Activated CD8-positive, alpha-beta T cell treated with anti-CD3 and anti-CD28 coated beads, Interleukin-2, amount 10 ng/mL, durations not matched to agents 7 days and 5 days (primary cell): Measurements from ENCODE around the gene COPE. TPM values are rescaled to one million over a fixed set of nuclear protein-coding genes. Genes with fewer than 3 reads are reported as not detected.

Experiments
- ATAC-seq: fragments of 150-1000 bp; cut with Tn5 transposase; one replicate; pipeline ENCODE4 v1.10.0; 2021; ENCODE audit warnings: moderate library complexity
- CTCF ChIA-PET: fragments of 350-600 bp; sonication (Branson Sonifier 250); formaldehyde crosslinking; loops from one replicate; lab custom pipeline; 2021; ENCODE audit warnings: antibody characterized with exemption; lab: Charles Lee
- POLR2A ChIA-PET: fragments of 350-600 bp; sonication (Branson Sonifier 250); formaldehyde crosslinking; loops from one replicate; lab custom pipeline; 2021; ENCODE audit warnings: antibody characterized with exemption; lab: Charles Lee
- DNase-seq: peaks from one replicate; pipeline ENCODE4 v3.0.0-alpha.2; 2020
- H3K27ac Mint-ChIP-seq: one replicate; pipeline ENCODE4 v1.8.0; 2021; ENCODE audit warnings: mild to moderate bottlenecking, mixed read lengths
- H3K27me3 Mint-ChIP-seq: one replicate; pipeline ENCODE4 v1.8.0; 2021; ENCODE audit warnings: low read depth, mixed read lengths
- H3K36me3 Mint-ChIP-seq: one replicate; pipeline ENCODE4 v1.8.0; 2021; ENCODE audit warnings: low read depth, mixed read lengths
- H3K4me1 Mint-ChIP-seq: one replicate; pipeline ENCODE4 v1.8.0; 2021; ENCODE audit warnings: low read depth, mixed read lengths
- H3K4me3 Mint-ChIP-seq: one replicate; pipeline ENCODE4 v1.8.0; 2021; ENCODE audit warnings: mild to moderate bottlenecking, mixed read lengths
- H3K9me3 Mint-ChIP-seq: one replicate; pipeline ENCODE4 v1.8.0; 2022; ENCODE audit warnings: mixed read lengths; ENCODE audit not compliant: insufficient read depth
- total RNA-seq, 2 experiments: library from RNA; stranded (reverse); gene quantifications; one replicate each; pipeline ENCODE4 v1.2.3, GENCODE V29; 2021

COPE gene
- total RNA-seq, 2 experiments from 2014 or later = 248 to 264 TPM

DNA sequence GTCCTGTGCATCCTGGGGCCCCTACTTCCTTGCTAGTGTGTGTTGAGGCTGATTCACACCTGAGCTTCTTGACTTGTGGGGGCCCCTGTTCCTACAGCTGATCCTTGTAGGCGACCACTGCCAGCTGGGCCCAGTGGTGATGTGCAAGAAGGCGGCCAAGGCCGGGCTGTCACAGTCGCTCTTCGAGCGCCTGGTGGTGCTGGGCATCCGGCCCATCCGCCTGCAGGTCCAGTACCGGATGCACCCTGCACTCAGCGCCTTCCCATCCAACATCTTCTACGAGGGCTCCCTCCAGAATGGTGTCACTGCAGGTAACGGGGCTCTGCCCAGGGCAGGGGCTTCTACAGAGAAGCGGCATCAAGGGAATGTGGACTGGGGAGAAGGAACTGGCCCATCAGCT is 62.0 kb downstream of the COPE start:
- Mint-ChIP-seq H3K27me3 (no peaks in the 10 kb centered on the region), H3K4me3 (no peak overlapping the region), H3K27ac (no peak overlapping the region), H3K4me1 (no peaks in the 10 kb centered on the region), H3K36me3 (peaks cover 68% of the 10 kb centered on the region), H3K9me3 (no peaks in the 10 kb centered on the region)
- no peak for ATAC-seq
- CTCF ChIA-PET = interaction anchor here (3.3 kb wide), 1 partner anchor 10 kb away, joined by 13 read pairs; no protein-coding TSS in a partner anchor
- POLR2A ChIA-PET = no interaction called here
- no peak for DNase-seq

DNA sequence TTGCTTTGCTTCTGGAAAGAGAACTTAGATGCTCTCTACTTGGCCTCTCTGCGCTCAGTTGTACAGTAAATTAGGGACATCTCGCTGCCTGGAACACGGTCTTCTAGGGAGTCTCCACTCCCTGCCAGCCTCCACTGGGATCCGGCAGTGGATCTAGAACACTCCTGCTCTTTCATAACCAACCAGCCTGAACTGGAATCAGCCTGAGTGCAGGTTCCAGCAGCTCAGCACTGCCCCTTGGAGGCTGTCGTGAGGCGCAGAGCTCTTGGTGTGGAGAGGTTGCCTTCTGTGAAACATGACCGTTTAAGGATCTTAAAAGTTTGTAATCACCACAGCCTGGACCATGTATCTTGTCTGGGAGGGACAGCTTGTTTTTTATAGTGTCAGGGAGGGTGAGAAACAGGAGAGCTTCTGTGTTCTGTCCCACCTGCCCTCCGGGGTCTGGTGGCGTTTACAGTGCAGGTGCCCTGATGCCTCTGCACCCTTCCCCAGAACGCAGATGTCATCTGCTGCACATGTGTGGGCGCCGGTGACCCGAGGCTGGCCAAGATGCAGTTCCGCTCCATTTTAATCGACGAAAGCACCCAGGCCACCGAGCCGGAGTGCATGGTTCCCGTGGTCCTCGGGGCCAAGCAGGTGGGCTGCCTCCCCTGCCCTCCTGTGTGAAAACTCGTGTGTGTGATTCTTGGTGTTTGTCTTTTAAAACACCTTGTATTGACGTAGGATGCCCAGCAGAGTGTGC is 62.6 kb downstream of the COPE start:
- Mint-ChIP-seq H3K4me1 (no peaks in the 10 kb centered on the region), H3K27me3 (no peaks in the 10 kb centered on the region), H3K36me3 (peaks cover 64% of the 10 kb centered on the region), H3K27ac (no peak overlapping the region), H3K4me3 (no peak overlapping the region), H3K9me3 (no peaks in the 10 kb centered on the region)
- POLR2A ChIA-PET = interaction anchor here (0.9 kb wide), 1 partner anchor 25 kb away, joined by 3 read pairs; the partner anchor contains the start of gene UPF1
- ATAC-seq = no peak
- CTCF ChIA-PET = interaction anchor here (0.7 to 1.4 kb wide), 2 partner anchors 9 to 406 kb away, joined by 3 read pairs; no protein-coding TSS in a partner anchor
- DNase-seq = no peak

DNA sequence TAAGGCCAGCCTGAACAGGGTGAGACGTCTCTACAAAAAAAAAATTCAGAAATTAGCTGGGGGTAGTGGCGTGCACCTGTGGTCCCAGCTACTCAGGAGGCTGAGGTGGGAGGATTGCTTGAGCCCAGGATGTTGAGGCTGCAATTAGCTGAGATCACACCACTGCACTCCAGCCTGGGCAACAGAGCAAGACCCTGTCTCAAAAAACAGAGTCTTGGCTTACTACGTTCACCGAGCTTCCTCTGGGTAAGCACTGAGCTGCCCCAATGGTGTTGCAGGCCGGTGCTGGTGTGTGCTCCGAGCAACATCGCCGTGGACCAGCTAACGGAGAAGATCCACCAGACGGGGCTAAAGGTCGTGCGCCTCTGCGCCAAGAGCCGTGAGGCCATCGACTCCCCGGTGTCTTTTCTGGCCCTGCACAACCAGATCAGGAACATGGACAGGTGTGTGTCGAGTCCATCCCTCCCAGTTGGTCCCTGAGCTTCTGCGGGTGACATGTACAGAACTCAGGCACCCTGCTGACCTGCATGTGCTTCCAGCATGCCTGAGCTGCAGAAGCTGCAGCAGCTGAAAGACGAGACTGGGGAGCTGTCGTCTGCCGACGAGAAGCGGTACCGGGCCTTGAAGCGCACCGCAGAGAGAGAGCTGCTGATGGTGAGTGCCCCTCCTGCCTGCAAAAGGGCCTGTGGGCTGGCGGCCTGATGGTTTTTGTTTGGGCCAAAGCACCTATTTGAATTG is 63.4 kb downstream of the COPE start:
- H3K36me3 Mint-ChIP-seq = peaks cover 62% of the 10 kb centered on the region
- ATAC-seq = no peak
- no peaks in the 10 kb centered on the region for H3K9me3 Mint-ChIP-seq
- no peaks in the 10 kb centered on the region for H3K27me3 Mint-ChIP-seq
- DNase-seq = no peak
- H3K4me3 Mint-ChIP-seq = no peak overlapping the region
- ChIA-PET POLR2A (interaction anchor here (0.9 kb wide), 1 partner anchor 24 kb away, joined by 3 read pairs; the partner anchor contains the start of gene UPF1), CTCF (interaction anchor here (0.5 to 1.4 kb wide), 5 partner anchors 8 to 405 kb away, joined by 3 read pairs; no protein-coding TSS in a partner anchor)
- peaks cover 1% of the 10 kb centered on the region for H3K4me1 Mint-ChIP-seq
- H3K27ac Mint-ChIP-seq = no peak overlapping the region

DNA sequence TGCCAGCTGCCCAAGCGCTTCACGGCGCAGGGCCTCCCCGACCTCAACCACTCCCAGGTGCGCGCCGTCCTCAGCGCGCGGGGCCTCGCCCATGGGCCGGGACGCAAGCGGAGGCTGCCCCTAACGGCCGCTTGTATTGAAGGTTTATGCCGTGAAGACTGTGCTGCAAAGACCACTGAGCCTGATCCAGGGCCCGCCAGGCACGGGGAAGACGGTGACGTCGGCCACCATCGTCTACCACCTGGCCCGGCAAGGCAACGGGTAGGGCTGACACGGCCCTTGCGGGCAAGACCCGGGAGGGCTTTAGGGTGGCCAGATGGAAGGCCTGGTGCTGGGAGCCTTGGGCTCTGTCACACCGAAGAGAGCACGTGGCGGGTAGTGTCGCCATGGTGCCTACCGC is 64.2 kb downstream of the COPE start:
- H3K4me3 Mint-ChIP-seq = no peak overlapping the region
- ChIA-PET CTCF (interaction anchor here (0.6 to 1.2 kb wide), 3 partner anchors 7 to 19 kb away, joined by 3 read pairs; no protein-coding TSS in a partner anchor), POLR2A (no interaction called here)
- H3K4me1 Mint-ChIP-seq = peaks cover 5% of the 10 kb centered on the region
- H3K36me3 Mint-ChIP-seq = peaks cover 64% of the 10 kb centered on the region
- ATAC-seq (no peak), DNase-seq (no peak)
- no peaks in the 10 kb centered on the region for H3K27me3 Mint-ChIP-seq
- H3K9me3 Mint-ChIP-seq = no peaks in the 10 kb centered on the region
- H3K27ac Mint-ChIP-seq = no peak overlapping the region

DNA sequence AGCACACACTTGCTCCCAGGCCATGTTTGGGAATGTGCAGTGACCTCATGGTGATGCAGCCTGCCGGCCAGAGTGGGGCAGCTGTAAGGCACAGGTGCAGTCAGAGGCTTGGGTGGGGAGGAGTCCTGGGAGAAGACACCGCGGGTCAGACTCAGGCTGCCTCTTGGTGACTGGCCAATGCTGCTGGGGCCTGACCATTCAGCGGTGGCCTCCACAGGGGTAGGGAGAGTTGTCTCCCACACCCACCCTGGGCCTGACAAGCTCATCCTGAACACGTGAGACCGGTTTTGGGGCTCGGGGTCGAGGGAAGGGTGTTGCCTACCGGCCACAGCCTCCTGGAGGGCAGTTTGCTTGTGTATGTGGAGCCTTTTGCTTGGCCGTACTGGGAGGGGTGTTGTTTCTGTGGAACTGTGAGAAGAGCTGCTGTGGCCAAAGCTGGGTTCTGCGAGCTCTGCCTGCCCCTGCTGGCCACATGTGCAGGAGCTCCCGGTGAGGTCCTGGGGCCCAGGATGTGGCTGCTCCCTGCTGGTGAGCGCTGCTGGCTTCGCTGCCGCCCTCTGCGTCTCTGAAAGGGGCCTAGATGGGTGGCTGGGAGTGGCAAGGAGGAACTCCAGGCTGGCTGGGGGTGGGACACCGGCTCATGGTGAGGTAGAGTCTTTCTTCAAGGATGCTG is 65.3 kb downstream of the COPE start:
- no peaks in the 10 kb centered on the region for H3K27me3 Mint-ChIP-seq
- H3K4me1 Mint-ChIP-seq = peaks cover 15% of the 10 kb centered on the region
- ChIA-PET POLR2A (no interaction called here), CTCF (no interaction called here)
- peaks cover 66% of the 10 kb centered on the region for H3K36me3 Mint-ChIP-seq
- H3K4me3 Mint-ChIP-seq = no peak overlapping the region
- no peak overlapping the region for H3K27ac Mint-ChIP-seq
- no peaks in the 10 kb centered on the region for H3K9me3 Mint-ChIP-seq
- no peak for DNase-seq
- ATAC-seq = no peak

DNA sequence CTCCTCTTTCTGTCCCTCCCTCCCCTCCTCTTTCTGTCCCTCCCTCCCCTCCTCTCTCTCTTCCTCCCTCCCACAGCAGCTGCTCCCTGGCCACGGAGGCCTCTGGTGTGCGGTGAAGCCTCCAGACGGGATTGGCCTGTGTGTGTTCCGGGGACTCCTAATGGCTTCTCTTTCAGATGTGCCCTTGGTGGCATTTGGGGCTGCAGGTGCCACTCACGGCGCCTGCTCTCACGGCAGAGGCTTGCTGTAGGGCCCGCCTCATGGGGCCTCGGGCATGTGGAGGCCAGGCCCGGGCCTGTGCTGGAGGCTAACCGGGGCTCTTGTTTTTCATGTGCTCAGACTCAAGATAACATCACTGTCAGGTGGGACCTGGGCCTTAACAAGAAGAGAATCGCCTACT is 66.5 kb downstream of the COPE start:
- no peak for DNase-seq
- H3K9me3 Mint-ChIP-seq = no peaks in the 10 kb centered on the region
- H3K27me3 Mint-ChIP-seq = no peaks in the 10 kb centered on the region
- H3K27ac Mint-ChIP-seq = no peak overlapping the region
- no peak overlapping the region for H3K4me3 Mint-ChIP-seq
- ChIA-PET CTCF (no interaction called here), POLR2A (no interaction called here)
- peaks cover 23% of the 10 kb centered on the region for H3K4me1 Mint-ChIP-seq
- peaks cover 68% of the 10 kb centered on the region for H3K36me3 Mint-ChIP-seq
- ATAC-seq = no peak

DNA sequence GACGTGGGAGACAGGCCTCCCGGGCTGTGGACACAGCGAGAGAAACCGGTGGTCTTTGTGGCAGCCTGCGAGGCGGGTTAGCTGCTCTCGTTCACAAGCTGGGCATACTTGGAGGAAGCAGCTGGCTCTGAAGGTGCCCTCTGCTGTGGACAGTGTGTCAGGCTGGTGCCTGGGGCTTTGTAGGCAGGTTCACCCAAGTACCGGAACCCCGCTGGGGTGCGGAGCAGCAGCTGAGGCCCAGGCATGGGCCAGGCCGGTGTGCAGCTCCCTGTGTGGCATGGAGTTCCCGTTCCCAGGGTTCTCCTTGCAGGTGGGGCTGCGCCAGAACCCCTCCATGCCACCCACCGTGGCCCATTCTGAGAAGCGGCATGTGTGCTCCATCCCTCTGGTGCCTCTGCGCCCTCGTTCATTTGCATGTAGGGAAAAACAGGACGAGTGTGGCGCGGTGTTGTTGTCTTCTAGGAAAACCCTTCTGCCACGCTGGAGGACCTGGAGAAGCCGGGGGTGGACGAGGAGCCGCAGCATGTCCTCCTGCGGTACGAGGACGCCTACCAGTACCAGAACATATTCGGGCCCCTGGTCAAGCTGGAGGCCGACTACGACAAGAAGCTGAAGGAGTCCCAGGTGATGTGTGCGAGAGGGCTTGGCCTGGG is 67.4 kb downstream of the COPE start:
- ChIA-PET POLR2A (interaction anchor here (0.8 kb wide), 1 partner anchor 13 kb away, joined by 3 read pairs; no protein-coding TSS in a partner anchor), CTCF (no interaction called here)
- peaks cover 31% of the 10 kb centered on the region for H3K4me1 Mint-ChIP-seq
- DNase-seq (no peak), ATAC-seq (no peak)
- peaks cover 70% of the 10 kb centered on the region for H3K36me3 Mint-ChIP-seq
- no peaks in the 10 kb centered on the region for H3K9me3 Mint-ChIP-seq
- no peak overlapping the region for H3K4me3 Mint-ChIP-seq
- no peak overlapping the region for H3K27ac Mint-ChIP-seq
- no peaks in the 10 kb centered on the region for H3K27me3 Mint-ChIP-seq

DNA sequence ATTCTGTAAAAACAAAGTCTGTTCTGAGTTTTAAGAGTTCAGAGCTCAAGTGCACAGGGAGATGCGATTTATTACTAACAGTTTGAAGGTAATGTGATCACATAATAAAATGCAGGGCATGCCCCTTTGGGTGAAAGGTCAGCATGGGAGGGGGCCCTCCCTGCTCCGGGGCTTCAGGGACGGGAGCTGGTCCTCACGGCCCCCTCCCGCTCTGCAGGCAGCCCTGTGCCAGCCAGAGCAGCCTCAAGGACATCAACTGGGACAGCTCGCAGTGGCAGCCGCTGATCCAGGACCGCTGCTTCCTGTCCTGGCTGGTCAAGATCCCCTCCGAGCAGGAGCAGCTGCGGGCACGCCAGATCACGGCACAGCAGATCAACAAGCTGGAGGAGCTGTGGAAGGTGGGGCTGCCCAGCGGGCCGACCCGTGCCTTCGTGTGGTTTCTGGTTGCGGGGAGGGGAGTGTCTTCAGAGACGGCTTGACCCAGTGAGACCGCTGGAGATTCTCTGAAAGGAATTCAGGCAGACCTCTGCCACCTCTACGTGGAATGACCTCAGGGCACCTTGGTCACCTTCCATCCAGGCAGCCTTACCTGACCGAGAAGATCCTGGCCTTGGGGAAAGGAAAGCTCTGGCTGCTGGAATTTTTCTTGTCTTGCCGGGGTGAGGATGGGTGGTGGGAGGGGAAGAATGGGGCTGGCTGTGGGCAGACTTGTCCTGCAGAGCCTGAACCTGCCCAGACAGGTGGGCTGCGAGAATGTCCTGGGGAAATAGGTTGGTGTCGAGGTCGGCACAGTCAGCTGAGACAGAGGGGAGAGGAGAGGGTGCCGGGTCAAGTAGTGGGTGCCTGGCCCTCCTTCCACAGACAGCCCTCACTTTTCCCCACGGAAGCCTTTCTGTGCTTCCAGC is 68.5 kb downstream of the COPE start:
- Mint-ChIP-seq H3K36me3 (peaks cover 67% of the 10 kb centered on the region), H3K4me3 (no peak overlapping the region), H3K27me3 (no peaks in the 10 kb centered on the region), H3K27ac (no peak overlapping the region), H3K4me1 (peaks cover 40% of the 10 kb centered on the region), H3K9me3 (no peaks in the 10 kb centered on the region)
- ChIA-PET CTCF (no interaction called here), POLR2A (interaction anchor here (0.7 to 0.9 kb wide), 2 partner anchors 22 to 262 kb away, joined by 3 read pairs; partner anchors contain the start of gene REX1BD)
- no peak for DNase-seq
- no peak for ATAC-seq

DNA sequence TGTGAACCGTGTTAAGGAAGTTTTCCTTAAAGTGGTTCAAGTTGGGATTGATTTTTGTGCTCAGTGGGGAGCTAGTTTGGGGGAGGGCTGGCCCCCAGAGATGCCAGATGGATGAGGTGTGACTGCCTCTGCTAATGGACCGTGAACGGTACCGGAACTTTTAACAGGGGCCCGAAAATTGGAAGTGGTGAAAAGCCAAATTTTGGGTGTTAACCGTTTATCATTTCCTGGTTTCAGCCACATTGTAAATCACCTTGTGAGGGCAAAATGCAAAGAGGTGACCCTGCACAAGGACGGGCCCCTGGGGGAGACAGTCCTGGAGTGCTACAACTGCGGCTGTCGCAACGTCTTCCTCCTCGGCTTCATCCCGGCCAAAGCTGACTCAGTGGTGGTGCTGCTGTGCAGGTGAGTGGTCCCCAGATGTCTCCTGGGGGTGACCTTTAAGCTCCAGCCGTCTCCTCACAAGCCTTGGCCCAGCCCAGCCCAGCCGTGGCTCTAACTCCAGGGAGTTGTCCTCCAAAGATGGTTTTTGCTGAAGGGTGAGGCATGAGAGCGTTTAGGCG is 69.3 kb downstream of the COPE start:
- ATAC-seq (no peak), DNase-seq (no peak)
- Mint-ChIP-seq H3K27ac (peak overlapping the region; percentile 58), H3K27me3 (no peaks in the 10 kb centered on the region), H3K9me3 (no peaks in the 10 kb centered on the region), H3K4me3 (no peak overlapping the region), H3K4me1 (peaks cover 46% of the 10 kb centered on the region), H3K36me3 (peaks cover 60% of the 10 kb centered on the region)
- ChIA-PET POLR2A (interaction anchor here (0.7 to 0.9 kb wide), 2 partner anchors 22 to 261 kb away, joined by 3 read pairs; partner anchors contain the start of gene REX1BD), CTCF (interaction anchor here (8.7 kb wide), 1 partner anchor 17 kb away, joined by 104 read pairs; the partner anchor contains the start of gene UPF1)
